GM20000 (cell line): Measurements from ENCODE around the gene EP400.

ENCODE experiments used
- DNase-seq: peaks from one replicate; pipeline ENCODE4 v3.0.0; 2012; ENCODE audit warnings: low spot score
- TF ChIP-seq, protein P1 (sequence below): IDR thresholded peaks from 2 replicates; pipeline ENCODE4 v1.5.1; 2012; ENCODE audit warnings: mild to moderate bottlenecking, control low read depth; ENCODE audit errors: extremely low read depth, missing control alignments

EP400 gene

DNA sequence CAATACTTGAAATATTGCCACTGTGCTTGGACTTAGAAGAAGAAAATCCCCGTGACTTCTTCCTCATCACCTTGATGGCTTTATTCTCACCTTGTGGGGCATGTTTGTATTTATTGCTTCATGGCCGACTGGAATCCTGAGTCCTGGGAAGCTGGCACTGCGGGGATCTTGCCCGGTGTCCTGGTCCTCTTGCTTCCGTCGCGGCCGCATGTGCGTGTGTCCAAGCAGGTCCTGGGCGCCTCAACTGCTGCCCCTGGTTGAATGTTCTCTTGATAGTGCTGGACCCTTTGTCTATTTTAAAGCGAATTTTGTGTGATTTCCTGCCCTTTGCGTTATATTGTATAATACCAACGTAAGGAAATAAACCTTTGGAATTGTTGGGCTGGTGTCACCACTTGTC is 27.0 kb upstream of the EP400 start:
- DNase-seq = no peak
- TF ChIP-seq, protein P1, sequence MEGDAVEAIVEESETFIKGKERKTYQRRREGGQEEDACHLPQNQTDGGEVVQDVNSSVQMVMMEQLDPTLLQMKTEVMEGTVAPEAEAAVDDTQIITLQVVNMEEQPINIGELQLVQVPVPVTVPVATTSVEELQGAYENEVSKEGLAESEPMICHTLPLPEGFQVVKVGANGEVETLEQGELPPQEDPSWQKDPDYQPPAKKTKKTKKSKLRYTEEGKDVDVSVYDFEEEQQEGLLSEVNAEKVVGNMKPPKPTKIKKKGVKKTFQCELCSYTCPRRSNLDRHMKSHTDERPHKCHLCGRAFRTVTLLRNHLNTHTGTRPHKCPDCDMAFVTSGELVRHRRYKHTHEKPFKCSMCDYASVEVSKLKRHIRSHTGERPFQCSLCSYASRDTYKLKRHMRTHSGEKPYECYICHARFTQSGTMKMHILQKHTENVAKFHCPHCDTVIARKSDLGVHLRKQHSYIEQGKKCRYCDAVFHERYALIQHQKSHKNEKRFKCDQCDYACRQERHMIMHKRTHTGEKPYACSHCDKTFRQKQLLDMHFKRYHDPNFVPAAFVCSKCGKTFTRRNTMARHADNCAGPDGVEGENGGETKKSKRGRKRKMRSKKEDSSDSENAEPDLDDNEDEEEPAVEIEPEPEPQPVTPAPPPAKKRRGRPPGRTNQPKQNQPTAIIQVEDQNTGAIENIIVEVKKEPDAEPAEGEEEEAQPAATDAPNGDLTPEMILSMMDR = no peak

DNA sequence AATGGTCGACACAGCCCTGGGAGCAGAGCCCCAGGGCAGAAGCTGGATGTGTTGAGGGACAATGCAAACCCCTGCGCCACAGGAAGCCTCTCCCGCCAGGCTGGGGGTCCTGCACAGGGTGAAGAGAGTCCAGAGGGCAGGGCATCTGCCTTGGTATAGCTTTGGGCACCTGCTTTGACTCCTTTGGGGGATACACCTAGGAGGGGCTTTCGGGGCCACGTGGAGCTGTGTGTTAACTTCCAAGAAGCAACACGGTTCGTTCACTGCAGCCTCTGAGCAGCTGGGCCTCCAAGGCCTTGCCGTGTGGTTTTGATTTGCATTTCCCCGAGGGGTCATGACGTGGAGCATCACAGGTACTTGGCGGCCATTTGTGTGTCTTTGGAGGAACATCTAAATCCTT is 26.5 kb upstream of the EP400 start:
- TF ChIP-seq, protein P1 = no peak
- DNase-seq = peak; percentile 82

DNA sequence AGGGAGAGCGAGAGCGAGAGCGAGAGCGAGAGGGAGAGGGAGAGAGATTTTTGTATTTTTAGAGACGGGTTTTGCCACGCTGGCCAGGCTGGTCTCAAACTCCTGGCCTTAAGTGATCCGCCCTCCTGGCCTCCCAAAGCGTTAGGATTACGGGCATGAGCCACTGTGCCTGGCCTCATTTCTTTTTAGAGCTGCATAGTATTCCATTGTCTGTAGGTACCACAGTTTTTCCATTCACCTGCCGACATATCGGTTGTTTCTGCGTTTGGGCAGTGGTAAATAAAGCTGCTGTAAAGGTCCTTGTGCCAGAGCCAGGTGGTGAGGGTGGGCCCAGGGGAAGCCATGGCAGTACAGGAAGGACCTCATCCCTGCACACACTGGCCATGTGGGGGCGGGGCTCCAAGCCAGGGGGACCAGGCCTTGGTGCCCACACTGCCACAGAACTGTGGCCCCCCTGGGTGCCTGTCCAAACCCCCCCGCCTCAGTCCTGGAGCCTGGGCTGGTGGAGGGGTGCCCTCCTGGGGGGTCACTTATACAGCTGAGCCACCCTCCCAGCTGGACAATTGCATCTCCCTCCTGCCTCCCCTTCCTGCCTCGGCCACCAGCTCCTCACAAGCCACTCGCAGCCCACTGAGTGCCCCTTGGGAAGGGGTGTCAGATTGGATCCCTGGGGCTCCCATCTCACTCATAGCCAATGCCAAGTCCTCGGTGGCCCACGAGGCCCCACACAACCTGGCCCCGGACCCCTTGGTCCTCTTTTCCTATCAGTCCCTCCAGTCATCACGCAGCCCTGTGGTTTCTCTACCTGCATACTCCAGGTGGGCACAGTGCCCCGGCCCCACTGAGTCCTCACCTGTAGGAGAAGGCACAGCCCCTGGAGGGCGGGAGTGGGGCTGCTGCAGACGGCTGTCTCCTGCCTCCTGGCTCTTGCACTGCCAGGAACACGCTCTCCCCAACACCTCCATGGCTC is 22.3 kb upstream of the EP400 start:
- no peak for DNase-seq
- TF ChIP-seq, protein P1 = no peak

DNA sequence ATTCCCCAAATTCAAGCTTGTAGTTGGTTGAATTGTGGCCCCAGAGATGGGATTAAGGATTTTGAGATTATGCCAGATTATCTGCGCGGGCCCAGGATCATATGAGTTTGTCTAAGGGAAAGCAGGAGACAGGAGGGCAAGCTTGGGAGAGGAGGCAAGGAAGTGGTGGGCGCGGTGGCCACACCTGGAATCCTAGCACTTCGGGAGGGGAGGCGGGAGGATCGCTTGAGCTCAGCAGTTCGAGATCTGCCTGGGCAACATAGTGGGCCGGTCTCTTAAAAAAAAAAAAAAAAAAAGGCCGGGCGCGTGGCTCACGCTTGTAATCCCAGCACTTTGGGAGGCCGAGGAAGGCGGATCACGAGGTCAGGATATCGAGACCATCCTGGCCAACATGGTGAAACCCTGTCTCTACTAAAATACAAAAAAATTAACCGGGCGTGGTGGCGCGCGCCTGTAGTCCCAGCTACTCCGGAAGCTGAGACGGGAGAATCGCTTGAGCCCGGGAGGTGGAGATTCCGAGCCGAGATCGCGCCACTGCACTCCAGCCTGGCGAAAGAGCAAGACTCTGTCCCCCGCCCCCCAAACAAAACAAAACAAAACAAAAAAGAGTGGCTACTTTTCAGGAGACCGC is 21.5 kb upstream of the EP400 start:
- DNase-seq = no peak
- TF ChIP-seq, protein P1 = no peak

DNA sequence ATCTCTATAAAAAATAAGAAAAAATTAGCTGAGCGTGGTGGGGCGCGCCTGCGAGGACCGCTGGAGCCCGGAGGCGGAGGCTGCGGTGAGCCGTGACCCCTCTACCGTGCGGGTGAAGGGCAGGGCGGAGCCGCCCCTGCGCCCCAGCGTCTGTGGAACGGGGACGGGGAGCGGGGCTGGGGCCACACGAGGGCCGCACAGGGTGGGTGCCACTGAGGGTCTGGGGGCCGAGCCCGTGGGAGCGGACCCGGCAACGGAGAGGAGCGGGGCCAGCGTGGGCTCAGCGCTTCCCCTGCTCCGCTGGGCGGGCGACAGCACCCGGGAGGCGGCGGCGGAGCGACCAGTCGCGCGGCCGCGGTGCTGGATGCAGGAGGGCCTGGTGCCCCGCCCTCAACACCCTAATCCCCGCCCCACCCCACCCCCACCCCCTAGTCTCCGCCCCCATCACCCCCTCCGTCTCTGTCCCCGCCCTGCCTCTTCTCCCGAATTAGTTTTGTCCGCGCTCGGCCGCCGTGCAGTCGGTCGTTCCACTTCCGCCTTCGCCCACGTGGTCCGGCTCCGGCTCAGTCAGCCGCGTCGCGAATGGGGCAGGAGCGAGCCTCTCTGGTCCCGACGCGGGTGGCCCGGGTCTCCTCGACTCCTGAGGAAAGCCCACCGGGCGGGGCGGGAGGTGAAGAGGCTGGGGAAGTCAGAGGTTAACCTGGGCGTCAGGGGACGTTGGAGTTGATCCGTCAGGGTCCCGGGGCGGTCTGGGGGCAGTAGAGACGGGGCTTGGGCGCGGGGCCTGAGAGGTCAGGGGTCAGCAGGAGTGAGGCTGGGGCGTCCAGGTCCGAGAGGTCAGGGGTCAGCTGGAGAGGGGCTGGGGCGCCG is 20.8 kb upstream of the EP400 start, which contains the start of gene PUS1:
PUS1 (plus strand) TSS at position 566 of the 870 bp plus-strand sequence. CDS start 447 bp downstream, outside the sequence.
- TF ChIP-seq, protein P1 = no peak
- DNase-seq = peak; percentile 99

DNA sequence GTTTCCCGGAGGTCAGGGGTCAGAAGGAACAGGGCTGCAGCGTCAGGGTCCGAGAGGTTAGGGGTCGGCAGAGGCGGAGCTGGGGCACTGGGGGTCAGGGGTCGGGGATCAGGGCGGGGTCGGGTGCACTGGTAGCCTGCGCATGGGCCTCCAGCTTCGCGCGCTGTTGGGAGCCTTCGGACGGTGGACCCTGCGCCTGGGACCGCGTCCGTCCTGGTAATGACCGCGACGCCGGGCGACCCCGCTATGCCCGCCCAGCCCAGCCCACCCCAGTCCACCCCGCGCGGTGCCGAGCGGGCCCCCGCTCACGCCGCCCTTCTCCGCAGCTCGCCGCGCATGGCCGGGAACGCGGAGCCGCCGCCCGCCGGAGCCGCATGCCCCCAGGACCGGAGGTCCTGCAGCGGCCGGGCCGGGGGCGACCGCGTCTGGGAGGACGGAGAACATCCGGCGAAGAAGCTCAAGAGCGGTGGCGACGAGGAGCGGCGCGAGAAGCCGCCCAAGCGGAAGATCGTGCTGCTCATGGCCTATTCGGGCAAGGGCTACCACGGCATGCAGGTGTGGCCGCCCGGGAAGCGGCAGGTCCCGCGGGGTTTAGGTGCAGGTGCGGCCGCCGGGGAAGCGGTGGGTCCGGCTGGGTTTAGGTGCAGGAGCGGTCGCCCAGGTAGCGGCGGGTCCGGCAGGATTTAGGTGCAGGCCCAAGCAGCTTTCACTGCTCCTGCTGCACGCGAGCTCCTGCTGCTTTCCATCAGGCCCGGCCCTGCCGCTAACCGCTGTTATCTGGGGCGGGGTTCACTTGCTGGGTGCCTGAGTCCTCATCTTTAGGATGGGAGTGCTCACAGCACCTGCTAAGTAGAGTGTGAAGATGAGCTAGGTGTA is 19.9 kb upstream of the EP400 start:
- TF ChIP-seq, protein P1 = no peak
- DNase-seq = peak; percentile 66
